ENCODE results near the gene CATSPERD. TPM values are rescaled to one million over a fixed set of nuclear protein-coding genes. Genes with fewer than 3 reads are reported as not detected.

Gene CATSPERD
- not detected for total RNA-seq

GRCh38 chr19:5719961-5720790 lies at the start of gene CATSPERD, which contains the start of gene LONP1:
Gene CATSPERD, plus strand, starts transcription at chr19:5720637. Its CDS starts 101 bp downstream, at chr19:5720738.
Gene LONP1, minus strand, starts transcription at chr19:5720146. Its CDS starts 14 bp downstream, at chr19:5720132.

GRCh38 chr19:5680437-5681368 lies 39.7 kb upstream of the CATSPERD start, which contains the start of the genes HSD11B1L and MICOS13:
Gene HSD11B1L, plus strand, starts transcription at chr19:5681027. Its CDS starts 3,806 bp downstream, at chr19:5684833.
Gene MICOS13, minus strand, starts transcription at chr19:5680516. Its CDS starts 30 bp downstream, at chr19:5680486.

GRCh38 chr19:5690125-5690954 lies 30.1 kb upstream of the CATSPERD start, which contains the start of gene RPL36:
Gene RPL36, plus strand, starts transcription at chr19:5690295. Its CDS starts 213 bp downstream, at chr19:5690508.

GRCh38 chr19:5784581-5785147 lies 64.2 kb downstream of the CATSPERD start, which contains the start of gene PRR22:
Gene PRR22, minus strand, starts transcription at chr19:5784746. Its CDS starts 86 bp downstream, at chr19:5784660.

GRCh38 chr19:5790559-5791520 lies 70.4 kb downstream of the CATSPERD start, which contains the start of gene DUS3L:
Gene DUS3L, minus strand, starts transcription at chr19:5791163. Its CDS starts 22 bp downstream, at chr19:5791141.

GRCh38 chr19:5804516-5805461 lies 84.4 kb downstream of the CATSPERD start, which contains the start of gene NRTN:
Gene NRTN, plus strand, starts transcription at chr19:5805067. Its CDS starts 19,099 bp downstream, at chr19:5824166.

Other genes starting within 250 kb of the CATSPERD start
- gene TINCR, start 152.7 kb upstream of the CATSPERD start, total RNA-seq = 0.63 TPM
- gene SAFB2, start 97.9 kb upstream of the CATSPERD start, total RNA-seq = 116 TPM
- gene SAFB, start 97.6 kb upstream of the CATSPERD start, total RNA-seq = 147 TPM
- gene MICOS13, start 40.1 kb upstream of the CATSPERD start, total RNA-seq = 11.3 TPM
- gene HSD11B1L, start 39.6 kb upstream of the CATSPERD start, total RNA-seq = 21.6 TPM
- 252 TPM for gene RPL36, start 30.3 kb upstream of the CATSPERD start, total RNA-seq
- 55.1 TPM for gene LONP1, start 491 bp upstream of the CATSPERD start, total RNA-seq
- gene PRR22, start 64.1 kb downstream of the CATSPERD start, total RNA-seq = 0.94 TPM
- 16.3 TPM for gene DUS3L, start 70.5 kb downstream of the CATSPERD start, total RNA-seq
- not detected for gene NRTN, start 84.4 kb downstream of the CATSPERD start, total RNA-seq
- gene FUT6, start 119.1 kb downstream of the CATSPERD start, total RNA-seq = not detected
- gene FUT3, start 130.8 kb downstream of the CATSPERD start, total RNA-seq = not detected
- not detected for gene FUT5, start 149.9 kb downstream of the CATSPERD start, total RNA-seq
- gene NDUFA11, start 183.2 kb downstream of the CATSPERD start, total RNA-seq = 93.3 TPM
- 8.5 TPM for gene VMAC, start 184.2 kb downstream of the CATSPERD start, total RNA-seq
- gene CAPS, start 193.6 kb downstream of the CATSPERD start, total RNA-seq = 6.6 TPM